ENCODE results near the gene ACE.

- TF ChIP-seq CTCF (optimal IDR thresholded peaks at IDR 0.05 in 1 of 3, IDR thresholded peaks at IDR 0.05 in 1 of 3, conservative IDR thresholded peaks at IDR 0.05 in 1 of 3; ENCODE audit: extremely low read depth in 1 of 3, insufficient read depth in 2 of 3, low read length in 3 of 3) (no peak), EZH2 (IDR thresholded peaks at IDR 0.05; ENCODE audit: low read length) (no peak)
Measured at GRCh38 chr17:63542218-63542545, 65.3 kb downstream of the ACE start.
